Small intestine (tissue), 7 donors: Measurements from ENCODE around the gene SMYD5. TPM values are rescaled to one million over a fixed set of nuclear protein-coding genes. Genes with fewer than 3 reads are reported as not detected.

Experiments used
- DNase-seq, 2 donors: peaks; one replicate each; pipeline versions ENCODE4 v3.0.0 to v3.0.0-alpha.2; 2013
- FAIRE-seq: peaks from 2 replicates; lab custom pipeline; 2012; peaks lifted over from hg19 to GRCh38; lab: Jason Lieb, UNC
- H3K27ac ChIP-seq, 3 donors: one replicate each; pipeline ENCODE4 v1.5.1; 2013; ENCODE audit warnings: low read length in 2 of 3, mild to moderate bottlenecking in 2 of 3, control low read depth in 1 of 3, inconsistent platforms in 1 of 3, low read depth in 1 of 3, moderate library complexity in 1 of 3
- H3K27me3 ChIP-seq, 3 donors: one replicate each; pipeline ENCODE4 v1.6.1; 2013; ENCODE audit warnings: low read length in 3 of 3, inconsistent platforms in 1 of 3; ENCODE audit not compliant: control insufficient read depth in 3 of 3, insufficient read depth in 3 of 3
- H3K36me3 ChIP-seq, 3 donors: one replicate each; pipeline ENCODE4 v1.6.1; 2013; ENCODE audit warnings: low read length in 3 of 3, inconsistent platforms in 1 of 3, low read depth in 1 of 3, mild to moderate bottlenecking in 1 of 3, moderate library complexity in 1 of 3; ENCODE audit not compliant: control insufficient read depth in 3 of 3, insufficient read depth in 2 of 3
- H3K4me1 ChIP-seq, 3 donors: one replicate each; pipeline ENCODE4 v1.6.1; 2013; ENCODE audit warnings: low read length in 2 of 3, inconsistent platforms in 1 of 3, low read depth in 1 of 3, mild to moderate bottlenecking in 1 of 3, moderate library complexity in 1 of 3; ENCODE audit not compliant: control insufficient read depth in 3 of 3, insufficient read depth in 2 of 3
- H3K4me3 ChIP-seq, 3 donors: one replicate each; pipeline ENCODE4 v1.5.1; 2013; ENCODE audit warnings: low read length in 3 of 3, control low read depth in 1 of 3, inconsistent platforms in 1 of 3, low read depth in 1 of 3, mild to moderate bottlenecking in 1 of 3, moderate library complexity in 1 of 3
- H3K9me3 ChIP-seq, 2 donors: one replicate each; pipeline ENCODE4 v1.6.1; 2013; ENCODE audit warnings: low read depth in 1 of 2, low read length in 1 of 2; ENCODE audit not compliant: control insufficient read depth in 2 of 2, insufficient read depth in 1 of 2
- WGBS, 3 donors: extraction: QIAGEN DNeasy Blood & Tissue Kit; methylation state at CpG; one replicate each; pipeline ENCODE4 v1.1.7; 2013; 5-methylcytosine and 5-hydroxymethylcytosine counted together
- polyA plus RNA-seq, 4 donors: library from polyadenylated mRNA; stranded (reverse) in 3 of 4; unstranded in 1 of 4; fragments of 200-250 nt in 3 of 4; fragments of 120-200 nt in 1 of 4; gene quantifications; one replicate each; pipeline versions ENCODE4 v1.2.1 to v1.2.3, GENCODE V29; 2013
- donor health status: healthy with polysubstance abuse.
- donor health status: control.
- donor health status: control.
- donor health status: Bipolar disorder and iron deficiency.
- donor health status: healthy.

Gene SMYD5
- polyA plus RNA-seq, 4 donors: 3.1 to 26.2 (median 10.7) TPM

GRCh38 chr2:73227086-73227485 lies 13.0 kb downstream of the SMYD5 start:
- H3K9me3 ChIP-seq: no peaks in the 10 kb centered on the region
- H3K27me3 ChIP-seq: no peaks in the 10 kb centered on the region
- 83 to 89% (median 89%) methylated on average over 3 of the region's 3 CpGs for WGBS, 3 donors

GRCh38 chr2:73228631-73229030 lies 14.6 kb downstream of the SMYD5 start:
- peaks cover 5 to 60% (median 7%) of the 10 kb centered on the region in 3 donors for H3K36me3 ChIP-seq
- DNase-seq: no peak
- H3K27me3 ChIP-seq: no peaks in the 10 kb centered on the region
- no peak overlapping the region for H3K4me3 ChIP-seq
- 88 to 89% (median 89%) methylated on average over 14 of the region's 14 CpGs for WGBS, 3 donors
- H3K4me1 ChIP-seq: peaks cover 0 to 4% (median 3%) of the 10 kb centered on the region in 3 donors
- no peak for FAIRE-seq
- H3K27ac ChIP-seq: no peak overlapping the region
- H3K9me3 ChIP-seq: no peaks in the 10 kb centered on the region

More at GRCh38 chr2:73227086-73227485, 13.0 kb downstream of the SMYD5 start:
- no peak for FAIRE-seq
- H3K27ac ChIP-seq: no peak overlapping the region
- no peak for DNase-seq
- H3K4me3 ChIP-seq: no peak overlapping the region
- peaks cover 5 to 75% (median 7%) of the 10 kb centered on the region in 3 donors for H3K36me3 ChIP-seq
- no peaks in the 10 kb centered on the region for H3K4me1 ChIP-seq

DNA sequence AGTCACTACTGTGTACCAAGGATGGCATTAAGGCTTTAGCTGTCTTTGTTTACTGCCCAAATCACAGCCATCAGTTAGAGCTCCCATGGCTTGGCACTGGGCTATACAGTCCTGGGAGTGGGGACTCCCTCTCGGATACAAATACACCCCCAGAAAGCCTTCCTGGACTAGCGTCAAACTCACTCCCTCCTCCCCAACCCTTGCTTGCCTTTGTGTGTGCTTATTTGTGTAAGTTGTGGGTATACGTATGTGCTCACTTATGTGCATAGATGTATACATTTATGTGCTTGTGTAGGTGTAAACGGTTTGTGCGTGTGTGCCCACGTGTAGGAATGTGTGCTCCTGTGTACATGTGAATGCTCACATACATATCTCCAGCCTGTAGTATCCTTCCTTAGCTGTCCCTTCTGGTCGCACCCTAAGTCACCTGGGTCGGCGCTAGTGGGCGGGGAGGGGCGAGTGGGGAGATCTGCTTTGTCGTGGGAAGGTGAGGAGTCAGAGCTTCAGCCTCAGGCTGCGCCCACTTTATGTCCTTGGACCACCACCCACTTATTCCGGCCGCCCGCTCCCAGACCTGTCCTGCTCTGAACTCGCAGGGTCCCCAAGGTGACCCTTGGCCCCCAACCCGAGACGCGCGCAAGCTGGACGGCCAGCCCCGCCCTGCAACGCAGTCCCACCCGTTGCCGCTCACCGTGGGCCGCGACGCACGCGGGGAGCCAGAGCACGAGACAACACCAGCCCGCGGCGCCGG lies 18.5 kb downstream of the SMYD5 start:
- H3K4me1 ChIP-seq: peaks cover 3 to 6% (median 6%) of the 10 kb centered on the region in 3 donors
- 1 to 3% (median 2%) methylated on average over 25 to 37 of the region's 37 CpGs for WGBS, 3 donors
- peak overlapping the region; percentile 51 to 83 (median 76) for H3K4me3 ChIP-seq
- no peaks in the 10 kb centered on the region for H3K9me3 ChIP-seq
- H3K36me3 ChIP-seq: peaks cover 0 to 23% (median 5%) of the 10 kb centered on the region in 3 donors
- no peaks in the 10 kb centered on the region for H3K27me3 ChIP-seq
- FAIRE-seq (no peak), DNase-seq (peak in 1 of 2 donors; percentile 70)
- peak overlapping the region; percentile 45 to 79 (median 55) for H3K27ac ChIP-seq

DNA sequence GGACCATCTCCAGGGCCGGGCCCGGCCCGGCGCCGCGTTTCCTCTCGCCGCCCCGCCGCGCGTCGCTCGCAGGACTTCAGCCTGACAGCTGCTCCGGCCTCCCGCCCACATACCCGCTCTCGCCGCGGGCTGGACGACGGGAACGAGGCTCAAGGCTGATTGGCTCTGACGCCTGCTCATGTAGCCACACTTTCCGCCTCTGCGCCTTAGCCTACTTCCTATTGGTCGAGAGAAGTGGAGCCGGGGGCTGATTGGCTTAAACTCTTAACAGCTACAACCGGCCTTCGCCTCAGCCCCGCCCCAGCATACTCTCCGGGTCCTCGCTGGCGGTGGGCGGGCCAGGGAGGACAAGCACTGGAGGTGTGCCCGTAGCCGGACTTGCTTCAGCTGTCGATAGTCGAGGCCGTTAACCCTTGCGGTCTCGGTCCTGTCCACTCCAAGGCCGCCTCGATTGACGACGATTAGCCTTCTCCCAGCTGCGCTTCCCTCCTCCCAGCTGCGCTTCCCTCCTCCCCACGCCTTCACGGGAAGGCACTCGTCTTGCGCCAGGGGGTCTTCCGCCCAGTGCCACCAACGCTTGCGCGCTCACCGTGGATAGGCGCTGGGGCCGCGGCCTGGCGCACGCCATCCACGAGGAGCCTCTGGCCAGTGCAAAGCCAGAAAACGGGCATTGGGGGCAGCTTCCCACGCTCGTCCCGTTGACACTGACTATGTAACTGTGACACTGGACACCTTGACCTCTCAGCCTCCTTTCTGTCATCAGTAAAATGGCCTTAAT lies 19.3 kb downstream of the SMYD5 start, which contains the start of gene PRADC1:
Gene PRADC1 (minus strand): TSS at position 86 of the 778 bp plus-strand sequence. CDS start 79 bp downstream, at position 7.
- Histone ChIP-seq H3K4me1 (peaks cover 3 to 6% (median 6%) of the 10 kb centered on the region in 3 donors), H3K27ac (peak within 1 kb of the TSS; percentile 88 to 96 (median 95)), H3K4me3 (peak within 1 kb of the TSS; percentile 64 to 96 (median 83)), H3K27me3 (no peaks in the 10 kb centered on the region), H3K9me3 (no peaks in the 10 kb centered on the region), H3K36me3 (peaks cover 2 to 17% (median 5%) of the 10 kb centered on the region in 3 donors)
- DNase-seq (peak; percentile 100), FAIRE-seq (no peak)
- 0% methylated on average over 47 to 67 of the region's 67 CpGs for WGBS, 3 donors

GRCh38 chr2:73233932-73234832 lies 20.1 kb downstream of the SMYD5 start, which contains the start of gene CCT7:
CCT7 (plus strand) TSS chr2:73234308; CDS start chr2:73234379, 71 bp downstream.
- Histone ChIP-seq H3K27ac (peak within 1 kb of the TSS; percentile 88 to 96 (median 95)), H3K27me3 (no peaks in the 10 kb centered on the region), H3K9me3 (no peaks in the 10 kb centered on the region), H3K4me3 (peak within 1 kb of the TSS; percentile 64 to 96 (median 83)), H3K4me1 (peaks cover 3 to 6% (median 6%) of the 10 kb centered on the region in 3 donors), H3K36me3 (peaks cover 1 to 14% (median 2%) of the 10 kb centered on the region in 3 donors)
- 0% methylated on average over 67 to 69 of the region's 69 CpGs for WGBS, 3 donors
- DNase-seq: peak; percentile 93 to 95
- FAIRE-seq: no peak

DNA sequence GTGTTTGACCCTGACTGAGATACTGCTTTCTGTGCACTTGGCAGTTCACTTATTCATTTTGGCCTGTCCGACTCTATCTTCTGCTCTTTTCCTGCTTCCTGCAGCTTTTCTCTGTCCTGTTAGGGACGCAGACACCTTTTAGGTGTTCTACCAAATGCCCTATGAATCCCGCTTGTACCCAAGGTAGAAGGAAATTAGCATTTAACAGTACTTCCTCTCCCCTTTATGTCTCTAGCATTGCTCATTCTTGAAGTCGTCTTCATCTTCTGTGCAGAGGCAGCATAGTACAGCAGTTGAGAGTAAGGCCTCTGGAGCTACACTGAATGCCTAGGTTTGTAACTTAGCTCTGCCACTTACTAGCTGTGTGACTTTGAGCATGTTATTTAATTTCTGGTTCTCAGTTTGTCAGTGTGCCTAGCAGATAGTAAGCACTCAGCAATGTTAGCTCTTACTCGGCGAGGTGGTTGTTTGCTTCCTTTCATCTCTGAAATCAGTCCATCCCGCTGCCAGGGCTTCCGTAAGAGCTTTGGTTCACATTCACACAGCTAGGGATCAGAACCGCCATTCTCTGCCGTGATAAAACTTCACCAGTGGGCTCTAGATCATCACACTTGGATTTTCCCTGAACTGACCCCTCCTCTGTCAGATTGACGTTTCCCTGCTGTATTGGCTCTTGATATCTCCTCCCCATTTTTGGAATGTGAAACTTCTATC lies 21.4 kb downstream of the SMYD5 start:
- H3K9me3 ChIP-seq: no peaks in the 10 kb centered on the region
- 49 to 59% (median 56%) methylated on average over 11 of the region's 11 CpGs for WGBS, 3 donors
- peaks cover 6 to 12% (median 11%) of the 10 kb centered on the region in 3 donors for H3K36me3 ChIP-seq
- H3K4me3 ChIP-seq: peak overlapping the region; percentile 64 to 96 (median 83)
- H3K27ac ChIP-seq: no peak overlapping the region
- DNase-seq (no peak), FAIRE-seq (no peak)
- H3K4me1 ChIP-seq: peaks cover 3 to 6% (median 6%) of the 10 kb centered on the region in 3 donors
- no peaks in the 10 kb centered on the region for H3K27me3 ChIP-seq

- Histone ChIP-seq H3K36me3 (peaks cover 8 to 15% (median 11%) of the 10 kb centered on the region in 3 donors), H3K9me3 (no peaks in the 10 kb centered on the region), H3K4me3 (no peak overlapping the region), H3K4me1 (peaks cover 3 to 6% (median 6%) of the 10 kb centered on the region in 3 donors), H3K27me3 (no peaks in the 10 kb centered on the region), H3K27ac (no peak overlapping the region)
- DNase-seq (no peak), FAIRE-seq (no peak)
- WGBS, 3 donors: 41 to 64% (median 56%) methylated on average over 1 of the region's 1 CpG
These were observed 23.1 kb downstream of the SMYD5 start for GRCh38 chr2:73237168-73237567.
